Measurements from ENCODE around the gene CCNY. TPM values are rescaled to one million over a fixed set of nuclear protein-coding genes. Genes with fewer than 3 reads are reported as not detected.

The CCNY gene
- total RNA-seq, 2 experiments from 2014 or later = 64.9 to 66.9 TPM

DNA sequence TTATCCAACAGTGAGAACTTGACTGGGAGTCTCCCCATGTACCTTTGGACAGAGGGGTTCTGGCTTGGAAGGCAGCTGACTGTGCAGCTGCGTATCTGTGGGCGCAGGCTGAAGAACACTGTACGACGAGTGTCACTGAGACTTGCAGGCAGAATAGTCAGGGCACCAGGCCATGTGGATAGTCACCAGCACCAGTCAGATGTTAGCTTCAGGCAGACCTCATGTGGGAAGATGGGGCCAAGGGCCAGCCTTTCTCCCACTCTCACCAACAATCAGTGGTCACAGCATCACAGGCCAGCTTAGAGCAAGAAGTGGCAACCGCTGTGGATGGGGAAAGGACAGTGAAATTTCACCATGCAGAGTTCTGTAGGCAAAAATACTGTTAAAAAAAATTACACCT is 225.4 kb downstream of the CCNY start:
- Histone ChIP-seq H3K27me3 (ENCODE audit: control insufficient read depth in 1 of 2, insufficient read depth in 2 of 2, low read length in 2 of 2) (no peaks in the 10 kb centered on the region), H3K36me3 (ENCODE audit: insufficient read depth, low read length) (peaks cover 42% of the 10 kb centered on the region), H3K27ac (ENCODE audit: low read depth in 1 of 2, low read length in 2 of 2) (no peak overlapping the region), H3K9me3 (ENCODE audit: control insufficient read depth in 1 of 2, insufficient read depth in 1 of 2, low read length in 2 of 2) (no peaks in the 10 kb centered on the region), H3K4me1 (ENCODE audit: insufficient read depth, low read length) (no peaks in the 10 kb centered on the region), H3K4me3 (ENCODE audit: low read length) (no peak overlapping the region)
- ChIA-PET POLR2A (no interaction called here), CTCF (no interaction called here)
- Mint-ChIP-seq H3K4me1 (ENCODE audit: low read depth) (peaks cover 11% of the 10 kb centered on the region), H3K27me3 (no peaks in the 10 kb centered on the region), H3K27ac (no peak overlapping the region), H3K36me3 (ENCODE audit: low read depth) (peaks cover 53% of the 10 kb centered on the region), H3K9me3 (no peaks in the 10 kb centered on the region), H3K4me3 (no peak overlapping the region)
- TF ChIP-seq, protein P1, sequence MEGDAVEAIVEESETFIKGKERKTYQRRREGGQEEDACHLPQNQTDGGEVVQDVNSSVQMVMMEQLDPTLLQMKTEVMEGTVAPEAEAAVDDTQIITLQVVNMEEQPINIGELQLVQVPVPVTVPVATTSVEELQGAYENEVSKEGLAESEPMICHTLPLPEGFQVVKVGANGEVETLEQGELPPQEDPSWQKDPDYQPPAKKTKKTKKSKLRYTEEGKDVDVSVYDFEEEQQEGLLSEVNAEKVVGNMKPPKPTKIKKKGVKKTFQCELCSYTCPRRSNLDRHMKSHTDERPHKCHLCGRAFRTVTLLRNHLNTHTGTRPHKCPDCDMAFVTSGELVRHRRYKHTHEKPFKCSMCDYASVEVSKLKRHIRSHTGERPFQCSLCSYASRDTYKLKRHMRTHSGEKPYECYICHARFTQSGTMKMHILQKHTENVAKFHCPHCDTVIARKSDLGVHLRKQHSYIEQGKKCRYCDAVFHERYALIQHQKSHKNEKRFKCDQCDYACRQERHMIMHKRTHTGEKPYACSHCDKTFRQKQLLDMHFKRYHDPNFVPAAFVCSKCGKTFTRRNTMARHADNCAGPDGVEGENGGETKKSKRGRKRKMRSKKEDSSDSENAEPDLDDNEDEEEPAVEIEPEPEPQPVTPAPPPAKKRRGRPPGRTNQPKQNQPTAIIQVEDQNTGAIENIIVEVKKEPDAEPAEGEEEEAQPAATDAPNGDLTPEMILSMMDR (IDR thresholded peaks at IDR 0.05) = no peak
- intact Hi-C loops (cut with DNase I, micrococcal nuclease) = loop anchor here in 1 of 2 experiments (5.0 to 10.0 kb wide), 3 partner anchors 63 to 447 kb away; no protein-coding TSS in a partner anchor
- no peak for ATAC-seq (ENCODE audit: poor library complexity)
- DNase-seq = no peak

DNA sequence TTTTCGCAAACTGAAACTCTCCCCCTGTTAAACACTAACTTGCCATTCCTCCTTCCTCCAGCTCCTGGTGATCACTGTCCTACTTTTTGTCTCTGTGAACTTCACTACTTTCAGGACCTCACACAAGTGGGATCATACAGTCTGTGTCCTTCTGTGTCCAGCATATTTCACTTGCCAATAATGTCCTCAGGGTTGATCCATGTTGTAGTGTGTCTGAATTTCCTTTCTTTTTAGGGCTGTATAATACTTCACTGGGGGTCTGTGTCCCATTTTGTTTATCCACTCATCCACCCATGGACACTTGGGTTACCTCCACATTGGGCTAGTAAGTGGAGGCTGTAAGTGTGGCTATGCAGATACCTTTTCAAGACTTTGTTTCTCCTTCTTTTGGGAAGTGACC is 226.1 kb downstream of the CCNY start:
- Mint-ChIP-seq H3K27me3 (no peaks in the 10 kb centered on the region), H3K36me3 (ENCODE audit: low read depth) (peaks cover 55% of the 10 kb centered on the region), H3K27ac (no peak overlapping the region), H3K4me3 (no peak overlapping the region), H3K4me1 (ENCODE audit: low read depth) (peaks cover 11% of the 10 kb centered on the region), H3K9me3 (no peaks in the 10 kb centered on the region)
- ATAC-seq (ENCODE audit: poor library complexity) (no peak), DNase-seq (no peak)
- intact Hi-C loops (cut with DNase I, micrococcal nuclease) = loop anchor here in 1 of 2 experiments (5.0 to 10.0 kb wide), 3 partner anchors 62 to 448 kb away; no protein-coding TSS in a partner anchor
- peaks cover 47% of the 10 kb centered on the region for H3K36me3 ChIP-seq (ENCODE audit: insufficient read depth, low read length)
- TF ChIP-seq, protein P1 (IDR thresholded peaks at IDR 0.05) = no peak
- ChIA-PET POLR2A (interaction anchor here (1.2 kb wide), 1 partner anchor 14 kb away, joined by 3 read pairs; no protein-coding TSS in a partner anchor), CTCF (interaction anchor here (0.7 to 1.3 kb wide), 4 partner anchors 19 to 446 kb away, joined by 3 to 5 read pairs (median 4); no protein-coding TSS in a partner anchor)
- no peak overlapping the region for H3K4me3 ChIP-seq (ENCODE audit: low read length)
- no peaks in the 10 kb centered on the region for H3K9me3 ChIP-seq (ENCODE audit: control insufficient read depth in 1 of 2, insufficient read depth in 1 of 2, low read length in 2 of 2)
- H3K4me1 ChIP-seq (ENCODE audit: insufficient read depth, low read length) = no peaks in the 10 kb centered on the region
- no peaks in the 10 kb centered on the region for H3K27me3 ChIP-seq (ENCODE audit: control insufficient read depth in 1 of 2, insufficient read depth in 2 of 2, low read length in 2 of 2)
- H3K27ac ChIP-seq (ENCODE audit: low read depth in 1 of 2, low read length in 2 of 2) = no peak overlapping the region

DNA sequence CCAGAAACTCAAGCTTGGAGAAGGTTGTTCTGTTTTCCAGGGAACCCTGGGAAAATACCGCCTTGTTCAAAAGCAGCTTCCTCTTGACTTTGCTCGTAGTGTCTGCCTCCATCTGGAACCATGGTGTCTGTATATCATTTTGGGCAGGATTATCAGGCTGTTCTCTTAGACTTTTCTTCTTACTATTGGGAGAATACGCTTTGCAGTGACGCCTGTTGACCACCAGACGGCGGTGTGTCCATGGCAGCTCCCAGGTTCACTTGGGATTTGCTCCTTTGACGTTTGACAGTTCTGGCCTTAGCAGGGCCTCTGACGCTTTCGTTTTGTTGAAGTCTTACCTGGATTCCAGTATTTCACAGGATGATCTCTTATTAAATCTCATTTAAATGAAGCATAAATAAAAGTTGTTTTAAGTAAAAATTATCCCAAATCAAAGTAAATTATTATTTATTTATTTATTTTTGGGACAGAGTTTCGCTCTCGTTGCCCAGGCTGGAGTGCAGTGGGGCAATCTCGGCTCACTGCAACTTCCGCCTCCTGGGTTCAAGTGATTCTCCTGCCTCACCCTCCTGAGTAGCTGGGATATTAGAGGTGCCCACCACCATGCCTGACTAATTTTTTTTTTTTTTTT is 227.1 kb downstream of the CCNY start:
- no peak overlapping the region for H3K4me3 Mint-ChIP-seq
- Histone ChIP-seq H3K4me1 (ENCODE audit: insufficient read depth, low read length) (no peaks in the 10 kb centered on the region), H3K27me3 (ENCODE audit: control insufficient read depth in 1 of 2, insufficient read depth in 2 of 2, low read length in 2 of 2) (no peaks in the 10 kb centered on the region), H3K36me3 (ENCODE audit: insufficient read depth, low read length) (peaks cover 55% of the 10 kb centered on the region), H3K9me3 (ENCODE audit: control insufficient read depth in 1 of 2, insufficient read depth in 1 of 2, low read length in 2 of 2) (no peaks in the 10 kb centered on the region), H3K4me3 (ENCODE audit: low read length) (no peak overlapping the region), H3K27ac (ENCODE audit: low read depth in 1 of 2, low read length in 2 of 2) (no peak overlapping the region)
- peaks cover 55% of the 10 kb centered on the region for H3K36me3 Mint-ChIP-seq (ENCODE audit: low read depth)
- intact Hi-C loops (cut with DNase I, micrococcal nuclease) = loop anchor here (1.0 to 10.0 kb wide), 4 partner anchors 61 to 449 kb away; no protein-coding TSS in a partner anchor
- DNase-seq (peak in 12 of 14 experiments; percentile 9 to 71 (median 24)), ATAC-seq (ENCODE audit: poor library complexity) (peak; percentile 55)
- no peak overlapping the region for H3K27ac Mint-ChIP-seq
- no peaks in the 10 kb centered on the region for H3K27me3 Mint-ChIP-seq
- peaks cover 11% of the 10 kb centered on the region for H3K4me1 Mint-ChIP-seq (ENCODE audit: low read depth)
- TF ChIP-seq, protein P1 (IDR thresholded peaks at IDR 0.05) = peak; percentile 93
- ChIA-PET CTCF (interaction anchor here (0.6 to 1.3 kb wide), 12 partner anchors 9 to 447 kb away, joined by 3 to 6 read pairs (median 4); no protein-coding TSS in a partner anchor), POLR2A (interaction anchor here (0.7 to 1.2 kb wide), 2 partner anchors 13 to 103 kb away, joined by 3 read pairs; no protein-coding TSS in a partner anchor)
- no peaks in the 10 kb centered on the region for H3K9me3 Mint-ChIP-seq
